HG02759 (cell line): ENCODE measurements around the gene ANO1.
"Not testable (repeated sequence)": the region's sequence is repeated elsewhere in the genome, so short reads cannot be mapped to it uniquely, and the experiment has no call there.

Source experiments
- ATAC-seq: cut with Tn5 transposase; IDR thresholded peaks from one replicate; pipeline ENCODE4 v1.9.1; 2021; ENCODE audit warnings: mild to moderate bottlenecking, moderate library complexity; ENCODE audit not compliant: unreplicated experiment

Gene ANO1

DNA sequence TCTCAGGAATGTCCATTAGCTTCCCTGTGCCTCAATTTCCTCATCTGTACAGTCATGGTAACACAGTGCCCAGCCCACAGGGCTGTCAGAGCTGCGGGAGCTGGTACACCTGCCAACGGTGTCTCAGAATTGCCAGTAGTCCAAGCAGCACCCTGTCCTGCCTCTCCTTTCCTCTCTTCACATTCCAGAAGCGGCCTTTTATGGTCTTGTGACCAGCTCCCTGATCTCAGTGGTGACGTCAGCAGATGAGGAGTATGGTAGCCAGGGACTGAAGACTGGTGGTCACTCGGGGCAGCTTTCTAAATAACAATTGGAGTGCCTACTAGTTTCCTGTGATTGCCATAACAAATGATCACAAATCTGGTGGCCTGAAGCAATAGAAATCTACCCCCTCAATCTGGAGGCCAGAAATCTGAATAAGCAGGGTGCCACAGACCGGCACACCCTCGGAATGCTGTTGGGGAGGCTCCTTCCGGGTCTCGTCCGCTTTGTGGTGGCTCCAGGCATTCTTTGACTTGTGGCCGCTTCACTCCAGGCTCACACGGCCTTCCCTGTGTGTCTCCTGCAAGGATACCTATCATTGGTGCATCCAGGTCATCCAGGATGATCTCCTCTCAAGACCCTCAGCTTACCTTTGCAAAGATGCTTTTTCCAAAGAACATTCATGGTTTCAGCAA is 127.1 kb downstream of the ANO1 start:
- ATAC-seq = no peak

DNA sequence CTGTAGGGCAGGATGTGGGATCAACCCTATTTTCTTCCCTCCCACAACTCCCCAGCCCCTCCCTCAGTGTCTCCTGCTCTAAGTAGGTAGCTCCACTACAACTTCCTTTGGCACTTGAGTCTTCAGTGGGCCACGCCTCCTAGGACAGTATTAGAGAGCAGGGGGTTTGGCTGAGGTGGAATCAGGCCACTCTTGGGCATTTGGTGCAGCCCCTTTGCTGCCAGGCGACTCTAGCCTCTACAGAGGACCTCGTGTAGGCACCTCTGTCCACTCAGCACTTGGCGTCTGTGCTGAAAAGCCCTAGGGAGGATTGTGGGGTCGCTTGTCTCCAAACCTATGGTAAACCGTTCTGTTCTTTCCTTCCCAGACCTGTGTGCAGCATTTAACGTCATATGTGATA is 127.6 kb downstream of the ANO1 start:
- ATAC-seq = no peak

DNA sequence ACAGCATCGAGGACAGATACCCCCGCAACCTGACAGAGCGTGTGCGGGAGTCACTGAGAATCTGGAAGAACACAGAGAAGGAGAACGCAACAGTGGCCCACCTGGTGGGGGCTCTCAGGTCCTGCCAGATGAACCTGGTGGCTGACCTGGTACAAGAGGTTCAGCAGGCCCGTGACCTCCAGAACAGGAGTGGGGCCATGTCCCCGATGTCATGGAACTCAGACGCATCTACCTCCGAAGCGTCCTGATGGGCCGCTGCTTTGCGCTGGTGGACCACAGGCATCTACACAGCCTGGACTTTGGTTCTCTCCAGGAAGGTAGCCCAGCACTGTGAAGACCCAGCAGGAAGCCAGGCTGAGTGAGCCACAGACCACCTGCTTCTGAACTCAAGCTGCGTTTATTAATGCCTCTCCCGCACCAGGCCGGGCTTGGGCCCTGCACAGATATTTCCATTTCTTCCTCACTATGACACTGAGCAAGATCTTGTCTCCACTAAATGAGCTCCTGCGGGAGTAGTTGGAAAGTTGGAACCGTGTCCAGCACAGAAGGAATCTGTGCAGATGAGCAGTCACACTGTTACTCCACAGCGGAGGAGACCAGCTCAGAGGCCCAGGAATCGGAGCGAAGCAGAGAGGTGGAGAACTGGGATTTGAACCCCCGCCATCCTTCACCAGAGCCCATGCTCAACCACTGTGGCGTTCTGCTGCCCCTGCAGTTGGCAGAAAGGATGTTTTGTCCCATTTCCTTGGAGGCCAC is 128.3 kb downstream of the ANO1 start:
- no peak for ATAC-seq

DNA sequence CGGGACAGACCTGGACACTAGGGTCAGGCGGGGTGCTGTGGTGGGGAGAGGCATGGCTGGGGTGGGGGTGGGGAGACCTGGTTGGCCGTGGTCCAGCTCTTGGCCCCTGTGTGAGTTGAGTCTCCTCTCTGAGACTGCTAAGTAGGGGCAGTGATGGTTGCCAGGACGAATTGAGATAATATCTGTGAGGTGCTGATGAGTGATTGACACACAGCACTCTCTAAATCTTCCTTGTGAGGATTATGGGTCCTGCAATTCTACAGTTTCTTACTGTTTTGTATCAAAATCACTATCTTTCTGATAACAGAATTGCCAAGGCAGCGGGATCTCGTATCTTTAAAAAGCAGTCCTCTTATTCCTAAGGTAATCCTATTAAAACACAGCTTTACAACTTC is 128.9 kb downstream of the ANO1 start:
- no peak for ATAC-seq

DNA sequence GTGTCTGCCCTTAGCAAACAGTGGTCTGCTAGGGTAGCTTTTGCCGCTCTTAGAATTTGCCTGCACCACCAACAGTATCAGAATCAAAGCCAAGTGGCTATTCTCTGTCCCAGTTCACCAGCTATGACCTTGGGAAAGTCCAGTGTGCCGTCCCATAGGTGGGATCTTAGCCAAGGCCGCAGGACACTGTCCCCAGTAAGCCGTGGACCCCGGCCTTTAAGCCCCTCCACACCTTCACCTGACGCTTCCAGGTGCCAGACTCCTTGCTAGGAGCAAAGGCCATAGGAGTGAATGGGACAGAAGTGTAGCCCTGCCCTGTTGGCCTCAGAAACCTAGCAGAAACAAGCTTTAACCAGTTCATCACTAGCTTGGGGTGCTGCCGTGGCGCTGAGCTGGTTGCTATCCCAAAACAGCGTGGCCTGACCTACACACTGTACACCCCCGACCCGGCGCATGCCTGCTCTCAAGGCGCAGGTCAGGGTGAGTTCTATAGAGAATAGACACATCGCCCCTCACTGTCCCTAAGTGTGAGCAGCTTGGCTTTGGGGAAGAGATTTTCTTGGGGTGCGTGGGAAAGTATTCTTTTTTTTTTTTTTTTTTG is 129.5 kb downstream of the ANO1 start:
- ATAC-seq = no peak

DNA sequence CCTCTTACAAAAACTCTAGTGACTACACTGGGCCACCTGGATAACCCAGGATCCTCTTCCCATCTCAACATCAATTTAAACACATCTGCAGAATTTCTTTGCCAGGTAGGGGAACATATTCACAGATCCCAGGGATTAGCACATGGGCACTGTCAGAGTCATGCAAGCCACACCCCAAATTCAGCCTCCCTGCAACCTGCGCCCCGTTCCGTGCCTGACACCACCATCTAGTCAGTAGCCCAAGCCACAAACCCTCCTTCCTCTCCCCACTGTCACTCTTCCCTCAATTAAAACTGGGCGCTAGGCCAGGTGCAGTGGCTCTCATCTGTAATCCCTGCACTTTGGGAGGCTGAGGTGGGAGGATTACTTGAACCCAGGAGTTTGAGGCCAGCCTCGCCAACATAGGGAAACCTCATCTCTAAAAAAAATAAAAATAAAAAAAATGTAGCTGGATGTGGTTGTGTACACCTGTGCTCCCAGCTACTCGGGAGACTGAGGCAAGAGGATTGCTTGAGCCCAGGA is 131.3 kb downstream of the ANO1 start:
- no peak for ATAC-seq

DNA sequence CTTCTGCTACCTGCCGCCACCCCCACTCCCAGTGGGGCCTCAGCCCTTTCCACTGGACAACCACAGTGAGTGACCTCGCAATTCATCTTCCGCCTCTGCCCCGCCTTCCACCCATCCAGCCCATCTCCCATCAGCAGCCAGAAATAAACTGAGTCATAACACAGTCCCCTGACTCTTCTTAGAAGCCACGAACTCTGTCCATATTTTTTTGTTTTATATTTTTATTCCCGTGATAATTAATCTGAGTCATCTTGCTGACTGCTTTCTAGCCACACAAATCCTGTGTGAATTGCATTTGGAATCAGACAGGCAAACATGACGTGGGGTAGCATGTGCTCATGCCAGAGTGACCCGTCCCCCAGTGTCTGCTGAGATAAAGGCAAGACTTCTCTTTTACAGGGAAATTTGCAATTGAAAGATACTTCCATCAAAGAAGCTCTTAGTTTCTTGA is 132.0 kb downstream of the ANO1 start:
- no peak for ATAC-seq

DNA sequence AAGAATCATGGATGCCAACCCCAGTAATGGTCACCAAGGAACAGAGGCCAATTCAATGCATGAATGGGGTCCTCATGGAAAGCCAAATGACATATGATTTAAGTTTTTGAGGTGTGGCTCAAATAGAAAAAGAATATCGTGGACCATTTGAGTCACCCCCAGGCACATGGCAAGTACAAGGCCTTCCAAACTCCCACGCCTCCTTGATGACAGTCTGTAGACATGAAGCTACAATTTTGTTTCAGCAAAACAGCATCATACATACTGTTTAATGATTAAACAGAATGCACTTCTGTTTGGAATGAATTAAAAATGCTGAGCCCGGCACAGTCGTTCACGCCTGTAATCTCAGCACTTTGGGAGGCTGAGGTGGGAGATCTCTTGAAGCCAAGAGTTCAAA is 132.4 kb downstream of the ANO1 start:
- no peak for ATAC-seq

DNA sequence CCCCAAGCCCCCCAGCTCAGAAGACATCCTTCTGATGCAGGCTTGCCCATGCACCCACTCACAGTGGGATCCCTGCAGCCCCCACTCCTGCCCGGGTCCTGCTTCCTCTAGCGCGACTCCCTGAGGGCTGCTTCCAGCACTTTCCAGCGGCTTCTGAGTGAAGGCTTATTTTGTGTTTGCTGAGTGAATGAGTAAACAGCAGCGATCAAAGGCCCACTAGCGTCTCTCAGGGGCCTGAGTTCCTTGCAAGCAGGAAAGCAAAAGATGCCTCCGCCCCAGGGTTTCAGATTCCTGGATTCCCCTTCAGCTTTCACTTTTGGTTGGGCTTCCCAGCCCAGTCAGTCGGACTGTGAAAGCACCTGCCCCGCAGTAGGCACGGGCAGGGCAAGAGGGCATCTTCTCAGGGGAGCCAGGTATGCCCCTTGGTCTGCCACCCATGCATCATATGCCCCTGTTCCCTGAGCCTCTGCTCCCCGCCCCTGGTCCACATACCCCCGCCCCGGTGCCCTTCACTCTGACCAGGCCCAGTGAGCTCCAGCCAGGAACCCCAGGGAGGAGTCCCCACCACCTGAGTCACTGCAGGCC is 134.2 kb downstream of the ANO1 start:
- no peak for ATAC-seq

DNA sequence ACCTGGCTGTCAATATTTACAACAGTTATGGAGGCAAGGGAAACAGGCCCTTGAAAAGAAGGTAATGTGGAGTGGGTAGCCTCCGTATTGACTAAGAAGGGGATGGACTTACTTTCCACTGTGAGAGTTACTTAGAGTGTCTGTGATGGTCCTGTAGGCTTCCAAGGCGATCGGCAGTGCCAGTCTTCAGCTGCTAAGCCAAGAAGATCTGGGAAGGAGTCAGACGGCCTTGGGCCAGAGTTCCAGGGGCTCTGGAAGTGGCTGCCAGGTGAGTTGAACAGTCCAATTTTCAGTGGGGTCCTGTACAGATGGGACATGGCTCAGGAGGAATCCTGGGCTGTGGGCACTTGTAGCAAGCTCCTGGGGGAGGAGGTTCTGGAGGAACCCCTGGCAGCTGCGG is 139.3 kb downstream of the ANO1 start:
- ATAC-seq = not testable (repeated sequence)

DNA sequence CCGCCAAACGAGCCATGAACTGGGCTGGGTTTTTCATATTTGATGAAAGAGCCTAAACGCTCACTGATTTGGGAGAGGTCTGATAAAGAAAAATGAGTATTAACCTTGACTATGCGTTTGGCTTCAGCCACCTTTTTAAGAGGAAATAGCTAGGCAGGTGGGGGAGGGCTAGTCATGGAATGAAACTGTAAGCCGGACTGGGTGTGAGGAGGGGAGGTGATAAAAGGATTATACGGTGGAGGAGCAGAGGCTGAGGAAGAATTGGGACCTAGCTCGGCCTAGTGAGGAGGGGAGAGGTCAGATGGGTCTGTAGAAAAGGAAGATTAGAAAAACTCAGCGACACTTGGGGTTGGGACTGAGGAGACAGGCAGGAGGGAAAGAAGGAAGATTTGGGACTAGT is 140.0 kb downstream of the ANO1 start:
- ATAC-seq = not testable (repeated sequence)

DNA sequence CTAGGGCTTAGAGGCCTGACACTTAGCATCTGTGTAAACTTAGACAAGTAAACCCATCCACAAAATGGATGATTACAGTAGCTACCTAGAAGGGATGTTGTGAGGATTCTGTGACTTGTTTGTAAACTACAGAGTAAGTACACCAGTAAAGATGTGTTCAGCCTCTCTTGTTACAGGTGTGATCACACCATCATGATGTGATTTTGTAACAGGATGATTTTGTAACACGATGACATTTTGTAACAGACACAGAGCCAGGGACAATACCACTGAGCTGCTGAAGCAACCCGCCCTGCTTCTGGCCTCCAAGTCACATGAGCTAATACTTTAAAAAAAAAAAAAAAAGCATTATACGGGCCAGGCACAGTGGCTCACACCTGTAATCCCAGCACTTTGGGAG is 142.0 kb downstream of the ANO1 start:
- no peak for ATAC-seq

DNA sequence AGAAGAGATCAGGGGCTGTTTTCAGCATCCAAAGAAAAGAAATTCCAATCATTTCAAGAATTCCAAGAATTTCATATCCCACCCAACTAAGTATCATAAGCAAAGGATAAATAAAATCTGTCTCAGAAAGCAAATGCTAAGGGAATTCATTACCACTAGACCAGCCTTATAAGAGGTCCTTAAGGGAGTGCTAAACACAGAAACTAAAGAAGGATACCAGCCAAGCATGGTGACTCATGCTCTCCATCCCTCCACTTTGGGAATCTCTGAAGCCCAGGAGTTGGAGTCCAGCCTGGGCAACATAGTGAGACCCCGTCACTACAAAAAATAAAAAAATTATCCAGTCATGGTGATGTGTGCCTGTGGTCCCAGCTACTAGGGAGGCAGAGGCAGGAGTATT is 142.8 kb downstream of the ANO1 start:
- ATAC-seq = no peak

DNA sequence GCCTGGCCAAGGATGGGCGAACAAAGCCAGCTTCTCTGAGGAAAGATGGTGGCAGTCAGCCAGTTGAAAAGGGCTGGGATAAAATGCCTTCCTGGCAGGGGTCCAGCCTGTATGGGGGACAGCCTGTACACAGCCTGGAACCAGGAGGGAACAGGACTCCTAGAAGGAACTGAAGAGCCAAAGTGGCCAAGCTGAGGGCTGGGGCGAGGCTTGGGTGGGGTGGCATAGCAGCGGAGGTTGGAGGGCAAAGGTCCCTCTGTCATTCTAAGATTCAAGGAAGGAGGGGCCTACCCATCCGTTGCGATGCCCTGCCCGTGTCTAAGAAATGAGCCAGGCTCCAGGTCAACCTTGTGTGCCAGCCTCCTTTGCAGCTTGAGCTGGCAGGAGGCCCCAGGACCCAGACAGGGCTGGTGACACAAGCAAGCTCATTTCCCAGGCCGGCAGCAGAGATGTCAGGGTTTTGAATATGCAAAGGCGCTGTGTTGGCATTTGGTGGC is 147.6 kb downstream of the ANO1 start:
- no peak for ATAC-seq

DNA sequence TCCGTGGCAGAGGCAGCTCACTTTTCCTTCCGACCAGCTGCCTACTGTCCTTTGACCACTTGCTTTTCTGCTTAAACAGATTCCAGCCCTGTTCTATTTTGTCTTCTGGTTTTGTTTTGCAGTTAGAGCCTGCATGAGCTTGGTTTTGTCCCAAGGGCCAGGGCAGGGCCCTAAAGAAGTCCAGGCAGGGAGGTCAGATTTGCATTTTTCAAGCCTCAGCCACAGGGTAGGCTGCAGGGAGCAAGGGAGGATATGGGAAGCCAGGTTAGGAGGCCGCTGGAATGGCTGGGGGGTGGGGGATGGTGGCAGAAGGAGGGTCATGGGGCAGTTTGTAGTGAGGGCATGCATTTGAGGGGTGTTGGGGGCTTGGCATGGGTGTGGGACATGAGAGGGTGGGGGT is 148.1 kb downstream of the ANO1 start:
- ATAC-seq = no peak

DNA sequence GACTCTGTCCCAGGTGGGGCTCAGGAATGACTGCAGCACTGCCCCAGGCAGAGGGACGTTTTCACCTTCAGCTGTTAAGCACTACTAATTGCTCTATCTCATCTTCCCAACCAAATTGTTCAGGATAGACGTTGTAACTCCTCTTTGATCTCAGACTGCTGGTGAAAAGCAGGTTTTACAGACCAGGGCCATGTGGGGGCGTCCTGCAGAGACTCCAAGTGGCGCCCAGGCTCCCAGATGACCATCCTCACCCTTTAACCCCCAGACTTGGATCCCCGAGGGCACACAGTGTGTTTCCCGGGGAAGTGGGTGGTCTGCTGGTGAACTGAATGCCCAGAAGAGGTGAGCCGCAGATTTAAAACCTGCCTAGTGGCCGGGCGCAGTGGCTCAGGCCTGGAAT is 148.8 kb downstream of the ANO1 start:
- no peak for ATAC-seq

DNA sequence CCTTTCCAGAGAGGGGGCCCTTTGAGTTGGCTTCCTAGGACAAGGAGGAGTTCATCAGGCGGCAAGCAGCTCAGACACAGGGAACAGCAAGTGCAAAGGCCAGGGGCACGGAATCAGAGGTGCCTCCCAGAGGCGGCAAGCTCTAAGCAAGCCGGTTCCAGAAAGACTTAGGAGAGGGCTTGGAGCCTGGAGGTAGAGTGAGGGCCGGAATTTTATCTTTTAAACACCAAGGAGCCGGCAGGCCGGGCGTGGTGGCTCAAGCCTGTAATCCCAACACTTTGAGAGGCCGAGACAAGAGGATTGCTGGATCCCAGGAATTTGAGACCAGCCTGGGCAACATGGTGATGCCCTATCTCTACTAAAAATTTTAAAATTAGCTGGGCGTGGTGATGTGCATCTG is 151.6 kb downstream of the ANO1 start:
- ATAC-seq = no peak

DNA sequence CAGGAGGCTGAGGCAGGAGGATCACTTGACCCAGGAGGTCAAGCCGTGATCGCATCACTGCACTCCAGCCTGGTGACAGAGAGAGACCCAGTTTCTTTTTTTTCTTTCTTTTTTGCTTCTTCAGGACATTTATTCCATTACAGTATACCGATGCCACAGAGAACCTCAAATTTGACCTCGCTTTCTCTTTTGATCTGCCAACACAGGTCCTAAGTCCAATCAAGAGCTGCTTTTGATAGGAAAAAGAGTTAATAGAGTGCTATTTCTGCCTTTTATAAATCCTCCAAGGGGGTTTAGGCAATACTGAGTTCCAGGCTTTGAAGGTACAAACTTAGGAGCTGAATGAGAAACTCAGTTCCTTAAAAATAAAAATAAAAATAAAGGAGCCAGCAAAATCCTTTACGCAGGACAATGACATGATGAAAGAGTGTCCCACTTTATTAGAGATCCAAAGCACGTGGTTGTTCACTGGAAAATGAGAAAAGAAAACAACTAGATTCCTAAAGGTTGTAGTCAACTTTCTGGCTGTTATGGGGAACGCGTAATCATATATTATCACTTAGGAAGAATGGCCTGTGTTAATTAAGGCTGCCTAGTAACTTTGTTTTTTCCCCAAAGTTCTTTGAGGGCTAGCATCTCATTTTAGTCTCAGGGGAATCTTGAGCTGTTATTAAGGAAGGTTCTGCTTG is 152.2 kb downstream of the ANO1 start:
- no peak for ATAC-seq

DNA sequence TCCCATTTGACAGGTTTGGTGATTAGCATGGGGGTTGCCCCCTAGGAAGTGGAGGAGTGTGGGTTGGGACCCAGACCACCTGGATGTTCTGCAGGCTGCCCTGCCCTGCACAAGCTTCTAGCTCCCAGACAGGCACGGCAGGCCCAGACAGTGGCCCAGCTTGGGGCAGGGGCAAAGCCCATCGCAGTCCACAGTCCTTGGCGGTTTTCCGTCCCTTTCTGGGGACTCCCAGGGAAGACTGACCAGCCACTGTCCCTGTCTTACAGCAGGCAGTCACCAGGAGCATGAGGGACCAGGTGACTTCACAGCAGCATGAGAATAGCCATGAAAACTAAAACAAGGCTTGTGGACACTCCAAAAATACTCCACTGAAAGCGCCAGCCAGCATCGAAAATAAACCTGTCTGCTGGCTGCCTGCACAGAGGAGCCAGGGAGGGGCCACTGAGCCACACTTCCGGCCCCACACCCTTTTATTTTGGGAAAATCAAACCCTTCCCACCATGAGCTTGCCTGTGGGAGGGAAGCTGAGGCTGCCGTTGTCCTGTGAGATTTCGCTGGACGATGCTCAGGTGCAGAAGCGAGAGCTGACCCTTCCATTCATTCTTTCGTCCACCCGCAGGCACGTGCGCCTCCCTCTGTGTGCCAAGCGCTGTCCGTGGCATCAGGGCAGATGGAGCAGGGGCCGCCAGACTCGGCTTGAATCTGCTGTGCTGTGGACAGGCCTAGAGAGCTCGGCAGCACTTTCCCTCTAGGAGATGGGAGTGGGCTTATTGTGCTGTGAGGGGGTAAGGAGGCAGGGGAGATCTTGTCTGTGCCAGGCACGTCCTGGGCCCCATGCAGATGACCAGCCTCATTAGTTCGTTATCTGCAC is 153.0 kb downstream of the ANO1 start:
- ATAC-seq = no peak

DNA sequence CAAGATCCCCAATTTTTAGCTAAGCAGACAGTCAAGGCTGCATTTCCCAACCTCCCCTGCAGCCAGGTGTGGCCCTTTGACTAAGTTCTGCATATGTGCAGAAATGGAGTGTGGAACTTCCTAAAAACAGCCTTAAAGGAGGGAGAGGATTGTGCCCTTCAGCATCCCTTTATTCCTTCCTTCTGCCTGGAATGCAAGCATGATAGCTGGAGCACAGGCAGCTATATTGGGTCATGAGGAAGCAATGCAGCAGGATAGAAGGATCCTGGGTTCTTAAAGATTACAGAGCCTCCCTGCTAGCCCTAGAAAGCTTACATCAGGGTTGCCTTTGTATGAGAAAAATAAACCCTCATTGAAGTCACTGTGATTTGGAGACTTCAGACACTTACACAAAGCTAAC is 154.9 kb downstream of the ANO1 start:
- no peak for ATAC-seq
